ENCODE results near the gene C3orf20. TPM values are rescaled to one million over a fixed set of nuclear protein-coding genes. Genes with fewer than 3 reads are reported as not detected.

Gene C3orf20
- total RNA-seq, 1 experiment from 2014 or later: not detected

- intact Hi-C loops (cut with micrococcal nuclease; ENCODE audit: unreplicated experiment): no loop called here
- Histone ChIP-seq H3K27me3 (ENCODE audit: control insufficient read depth, insufficient read depth, low read length) (no peaks in the 10 kb centered on the region), H3K4me1 (ENCODE audit: control insufficient read depth, insufficient read depth, low read length) (no peaks in the 10 kb centered on the region), H3K9me3 (ENCODE audit: control insufficient read depth, insufficient read depth, low read depth, low read length) (no peaks in the 10 kb centered on the region), H3K36me3 (ENCODE audit: control insufficient read depth, insufficient read depth, low read length) (no peaks in the 10 kb centered on the region), H3K4me3 (ENCODE audit: low read depth in 2 of 2, low read length in 2 of 2) (no peak overlapping the region), H3K27ac (ENCODE audit: low read length) (no peak overlapping the region)
- in situ Hi-C loops (cut with HindIII; ENCODE audit: low pct_unique_long_range_greater_than_20kb, low sequenced_read_pairs): no loop called here
- BruUV-seq (replicated peaks): no TSS peak
- no peak for TF ChIP-seq POLR2AphosphoS5 (IDR thresholded peaks at IDR 0.05; ENCODE audit: low read depth, low read length)
- no peak for TF ChIP-seq CTCF (IDR thresholded peaks at IDR 0.05)
- no peak for TF ChIP-seq TCF7L2 (IDR thresholded peaks at IDR 0.05; ENCODE audit: low read depth, low read length)
- TF ChIP-seq REST (IDR thresholded peaks at IDR 0.05; ENCODE audit: insufficient read depth in 1 of 2, low read depth in 2 of 2, low read length in 1 of 2): no peak
- no peak for TF ChIP-seq SIN3A (IDR thresholded peaks at IDR 0.05; ENCODE audit: borderline replicate concordance, insufficient read depth, low read depth, low read length)
- DNase-seq (ENCODE audit: low read depth, low spot score): no peak
- ATAC-seq: peak; percentile 25; the same call in 1 of the 2 replicates
- POLR2A ChIA-PET: no interaction called here
- CTCF ChIA-PET: interaction anchor here (0.5 kb wide), 1 partner anchor 31 kb away, joined by 3 read pairs; no protein-coding TSS in a partner anchor
Observed at GRCh38 chr3:14766428-14767244, 91.7 kb downstream of the C3orf20 start.

- no peaks in the 10 kb centered on the region for H3K27me3 ChIP-seq (ENCODE audit: control insufficient read depth, insufficient read depth, low read length)
- POLR2A ChIA-PET: no interaction called here
- no peaks in the 10 kb centered on the region for H3K9me3 ChIP-seq (ENCODE audit: control insufficient read depth, insufficient read depth, low read depth, low read length)
- TF ChIP-seq REST (IDR thresholded peaks at IDR 0.05; ENCODE audit: insufficient read depth in 1 of 2, low read depth in 2 of 2, low read length in 1 of 2) (no peak), CTCF (IDR thresholded peaks at IDR 0.05) (no peak), TCF7L2 (IDR thresholded peaks at IDR 0.05; ENCODE audit: low read depth, low read length) (no peak), SIN3A (IDR thresholded peaks at IDR 0.05; ENCODE audit: borderline replicate concordance, insufficient read depth, low read depth, low read length) (no peak), POLR2AphosphoS5 (IDR thresholded peaks at IDR 0.05; ENCODE audit: low read depth, low read length) (no peak)
- H3K36me3 ChIP-seq (ENCODE audit: control insufficient read depth, insufficient read depth, low read length): no peaks in the 10 kb centered on the region
- CTCF ChIA-PET: no interaction called here
- no peak overlapping the region for H3K4me3 ChIP-seq (ENCODE audit: low read depth in 2 of 2, low read length in 2 of 2)
- ATAC-seq (0 out of 2 replicates have a peak, but pooled peaks have one; percentile 8), DNase-seq (ENCODE audit: low read depth, low spot score) (no peak)
- no TSS peak for BruUV-seq (replicated peaks)
- in situ Hi-C loops (cut with HindIII; ENCODE audit: low pct_unique_long_range_greater_than_20kb, low sequenced_read_pairs): no loop called here
- H3K27ac ChIP-seq (ENCODE audit: low read length): no peak overlapping the region
- intact Hi-C loops (cut with micrococcal nuclease; ENCODE audit: unreplicated experiment): no loop called here
- no peaks in the 10 kb centered on the region for H3K4me1 ChIP-seq (ENCODE audit: control insufficient read depth, insufficient read depth, low read length)
Observed at GRCh38 chr3:14767245-14768051, 92.5 kb downstream of the C3orf20 start.
